ENCODE data around the gene TLR3. TPM values are rescaled to one million over a fixed set of nuclear protein-coding genes. Genes with fewer than 3 reads are reported as not detected.

The TLR3 gene
- total RNA-seq, 4 donors from 2014 or later: 2.5 to 7.0 (median 4.0) TPM

DNA sequence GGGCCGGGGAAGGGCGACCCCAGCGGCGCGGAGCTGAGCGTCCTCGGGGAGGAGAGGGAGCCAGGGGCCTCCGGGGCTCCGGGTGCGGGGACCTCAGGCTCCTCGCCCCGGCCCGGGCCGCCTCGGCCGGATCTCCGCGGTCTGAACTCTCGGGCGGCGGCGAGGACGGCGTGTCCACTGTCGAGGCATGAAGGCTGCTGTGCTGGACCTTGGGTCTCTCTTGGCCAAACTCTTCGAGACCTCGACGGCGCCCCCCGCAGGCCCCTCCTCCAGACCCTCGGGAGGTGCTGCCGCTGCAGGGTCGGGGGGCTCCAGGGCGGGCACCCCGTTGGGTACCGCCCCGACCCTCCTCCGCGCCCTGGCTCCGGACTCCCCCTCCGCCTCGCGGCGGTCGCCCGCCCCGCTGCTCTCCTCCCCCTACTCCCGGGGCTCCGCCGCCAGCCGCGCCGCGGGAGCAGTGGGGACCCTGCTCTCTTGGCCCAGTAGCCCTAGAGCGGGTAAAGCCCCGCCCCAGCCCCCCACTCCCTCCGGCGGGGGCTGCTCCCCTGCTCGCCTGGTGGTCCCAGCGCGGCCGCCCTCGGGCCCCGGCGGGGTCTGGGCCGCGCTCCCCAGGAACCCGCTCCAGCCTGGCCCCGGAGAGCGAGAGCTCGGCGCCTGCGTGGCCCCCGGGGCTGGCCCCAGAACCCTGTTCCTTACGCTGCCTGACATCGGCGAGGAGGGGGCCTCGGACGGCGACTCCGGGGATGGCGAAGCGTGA is 36.1 kb downstream of the TLR3 start:
- no peak for DNase-seq (ENCODE audit: extremely low spot score)
- intact Hi-C loops (cut with DNase I): no loop called here
- WGBS: 3% methylated on average over 6 of the region's 83 CpGs

DNA sequence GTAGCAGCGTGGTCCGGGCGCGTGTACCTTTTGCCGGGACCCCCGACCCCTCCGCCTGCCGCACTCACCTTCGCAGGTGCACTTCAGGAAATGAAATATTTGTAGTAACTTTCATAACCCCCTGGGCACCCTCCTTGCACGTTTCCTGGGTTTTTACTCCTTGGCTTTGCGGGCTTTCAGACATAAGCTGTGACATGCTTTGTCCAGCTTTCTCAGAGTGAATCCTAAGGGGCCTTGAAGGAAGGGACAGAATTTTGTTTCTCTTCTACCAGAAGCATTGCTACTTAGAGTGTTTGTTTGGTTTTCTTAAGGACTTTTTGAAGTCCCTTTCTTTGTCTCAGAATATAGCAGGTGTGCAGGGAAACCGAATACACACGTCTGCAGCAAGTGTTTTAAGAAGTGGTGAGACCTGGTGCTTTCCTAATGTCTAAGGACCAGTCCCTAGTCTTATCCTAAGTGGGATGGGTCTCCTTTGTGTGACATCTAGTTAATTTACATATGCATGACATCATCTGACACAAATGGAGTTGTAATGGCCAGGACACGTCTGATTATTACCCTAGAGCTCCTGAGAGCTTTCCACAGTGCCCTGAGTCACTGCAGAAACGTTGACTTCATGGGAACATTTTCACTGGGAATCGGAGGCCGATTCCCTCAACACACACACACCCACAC is 36.8 kb downstream of the TLR3 start:
- no peaks in the 10 kb centered on the region for H3K9me3 ChIP-seq
- peak overlapping the region; percentile 68 to 78 (median 78) for H3K27ac ChIP-seq (replicated peaks in 1 of 4)
- no peak for DNase-seq (ENCODE audit: extremely low spot score)
- peak overlapping the region; percentile 76 to 93 (median 85) for H3K4me3 ChIP-seq
- no peak for TF ChIP-seq EP300 (IDR thresholded peaks at IDR 0.05)
- TF ChIP-seq, protein P1, sequence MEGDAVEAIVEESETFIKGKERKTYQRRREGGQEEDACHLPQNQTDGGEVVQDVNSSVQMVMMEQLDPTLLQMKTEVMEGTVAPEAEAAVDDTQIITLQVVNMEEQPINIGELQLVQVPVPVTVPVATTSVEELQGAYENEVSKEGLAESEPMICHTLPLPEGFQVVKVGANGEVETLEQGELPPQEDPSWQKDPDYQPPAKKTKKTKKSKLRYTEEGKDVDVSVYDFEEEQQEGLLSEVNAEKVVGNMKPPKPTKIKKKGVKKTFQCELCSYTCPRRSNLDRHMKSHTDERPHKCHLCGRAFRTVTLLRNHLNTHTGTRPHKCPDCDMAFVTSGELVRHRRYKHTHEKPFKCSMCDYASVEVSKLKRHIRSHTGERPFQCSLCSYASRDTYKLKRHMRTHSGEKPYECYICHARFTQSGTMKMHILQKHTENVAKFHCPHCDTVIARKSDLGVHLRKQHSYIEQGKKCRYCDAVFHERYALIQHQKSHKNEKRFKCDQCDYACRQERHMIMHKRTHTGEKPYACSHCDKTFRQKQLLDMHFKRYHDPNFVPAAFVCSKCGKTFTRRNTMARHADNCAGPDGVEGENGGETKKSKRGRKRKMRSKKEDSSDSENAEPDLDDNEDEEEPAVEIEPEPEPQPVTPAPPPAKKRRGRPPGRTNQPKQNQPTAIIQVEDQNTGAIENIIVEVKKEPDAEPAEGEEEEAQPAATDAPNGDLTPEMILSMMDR (IDR thresholded peaks at IDR 0.05): no peak
- no peak for TF ChIP-seq POLR2A (IDR thresholded peaks at IDR 0.05; ENCODE audit: low read depth)
- peak in 1 of 2 donors; percentile 51 for TF ChIP-seq POLR2AphosphoS5 (IDR thresholded peaks at IDR 0.05)
- H3K27me3 ChIP-seq: peaks cover 0 to 6% (median 2%) of the 10 kb centered on the region in 4 donors
- WGBS: 20% methylated on average over 15 of the region's 17 CpGs
- intact Hi-C loops (cut with DNase I): no loop called here
- H3K36me3 ChIP-seq: no peaks in the 10 kb centered on the region
- peaks cover 10 to 39% (median 37%) of the 10 kb centered on the region in 4 donors for H3K4me1 ChIP-seq

More for the DNA sequence above, 36.1 kb downstream of the TLR3 start:
- H3K4me3 ChIP-seq: peak overlapping the region; percentile 76 to 93 (median 85)
- H3K36me3 ChIP-seq: no peaks in the 10 kb centered on the region
- H3K9me3 ChIP-seq: no peaks in the 10 kb centered on the region
- peak overlapping the region; percentile 68 to 78 (median 78) for H3K27ac ChIP-seq (replicated peaks in 1 of 4)
- H3K27me3 ChIP-seq: peaks cover 0 to 6% (median 2%) of the 10 kb centered on the region in 4 donors
- peaks cover 10 to 39% (median 37%) of the 10 kb centered on the region in 4 donors for H3K4me1 ChIP-seq
- TF ChIP-seq EP300 (IDR thresholded peaks at IDR 0.05): no peak
- no peak for TF ChIP-seq POLR2A (IDR thresholded peaks at IDR 0.05; ENCODE audit: low read depth)
- no peak for TF ChIP-seq POLR2AphosphoS5 (IDR thresholded peaks at IDR 0.05)
- TF ChIP-seq, protein P1 (IDR thresholded peaks at IDR 0.05): no peak

DNA sequence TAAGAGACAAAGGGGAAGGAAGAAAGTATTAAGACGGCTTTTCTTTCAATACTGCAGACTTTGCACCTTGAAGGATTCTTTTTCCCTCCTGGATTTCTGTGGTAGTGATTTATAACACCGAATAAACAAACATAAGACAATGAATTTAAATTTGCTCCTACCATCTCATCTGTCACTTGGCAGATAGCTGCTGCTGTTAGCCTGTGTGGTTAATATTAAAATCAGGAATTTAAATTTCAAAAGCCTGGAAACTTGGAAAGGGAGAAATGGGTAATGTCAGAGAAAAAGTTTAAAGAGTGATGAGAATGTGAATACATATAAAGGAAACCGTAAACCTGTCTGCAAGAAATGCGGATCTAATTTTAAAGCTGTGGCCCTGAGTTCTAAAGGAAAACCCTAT is 39.0 kb downstream of the TLR3 start:
- H3K4me1 ChIP-seq: peaks cover 10 to 39% (median 37%) of the 10 kb centered on the region in 4 donors
- no peaks in the 10 kb centered on the region for H3K36me3 ChIP-seq
- peaks cover 0 to 6% (median 2%) of the 10 kb centered on the region in 4 donors for H3K27me3 ChIP-seq
- no peak for DNase-seq (ENCODE audit: extremely low spot score)
- WGBS: 83% methylated on average over 4 of the region's 4 CpGs
- no peak overlapping the region for H3K4me3 ChIP-seq
- TF ChIP-seq, protein P1 (IDR thresholded peaks at IDR 0.05): no peak
- no peak for TF ChIP-seq EP300 (IDR thresholded peaks at IDR 0.05)
- TF ChIP-seq POLR2A (IDR thresholded peaks at IDR 0.05; ENCODE audit: low read depth): no peak
- no peak for TF ChIP-seq POLR2AphosphoS5 (IDR thresholded peaks at IDR 0.05)
- H3K27ac ChIP-seq (replicated peaks in 1 of 4): no peak overlapping the region
- H3K9me3 ChIP-seq: no peaks in the 10 kb centered on the region
- intact Hi-C loops (cut with DNase I): no loop called here

DNA sequence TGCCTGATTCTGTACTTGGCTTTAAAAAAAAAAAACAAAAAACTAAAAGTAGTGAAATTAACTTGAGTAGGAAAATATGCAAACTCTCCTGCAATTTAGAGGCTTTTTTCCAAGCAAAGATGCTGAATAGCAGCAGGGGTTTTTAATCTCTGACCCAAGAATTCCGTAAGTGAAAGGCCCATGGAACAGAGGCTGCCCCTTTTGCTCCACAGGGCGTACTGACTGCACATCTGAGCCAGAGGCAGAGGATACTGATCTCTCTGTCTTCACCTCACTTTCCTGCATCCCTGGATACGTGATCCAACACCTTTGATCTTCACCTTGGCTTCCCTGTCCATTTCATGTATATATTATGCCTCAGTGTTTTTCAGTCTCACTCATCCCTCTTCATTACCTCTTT is 39.4 kb downstream of the TLR3 start:
- WGBS: 83% methylated on average over 3 of the region's 3 CpGs

More for the DNA sequence above, 39.4 kb downstream of the TLR3 start:
- no peak for DNase-seq (ENCODE audit: extremely low spot score)
- H3K9me3 ChIP-seq: no peaks in the 10 kb centered on the region
- H3K27me3 ChIP-seq: peaks cover 0 to 6% (median 2%) of the 10 kb centered on the region in 4 donors
- no peak overlapping the region for H3K27ac ChIP-seq (replicated peaks in 1 of 4)
- H3K36me3 ChIP-seq: no peaks in the 10 kb centered on the region
- TF ChIP-seq, protein P1 (IDR thresholded peaks at IDR 0.05): no peak
- TF ChIP-seq POLR2AphosphoS5 (IDR thresholded peaks at IDR 0.05) (no peak), POLR2A (IDR thresholded peaks at IDR 0.05; ENCODE audit: low read depth) (no peak), EP300 (IDR thresholded peaks at IDR 0.05) (no peak)
- H3K4me3 ChIP-seq: no peak overlapping the region
- H3K4me1 ChIP-seq: peaks cover 10 to 39% (median 37%) of the 10 kb centered on the region in 4 donors
- intact Hi-C loops (cut with DNase I): no loop called here

All from esophagus muscularis mucosa (tissue), 4 donors.